GM23338 (cell line): ENCODE measurements around the gene OR5D16. TPM values are rescaled to one million over a fixed set of nuclear protein-coding genes. Genes with fewer than 3 reads are reported as not detected.

Source experiments
- ATAC-seq: fragments of 200-7000 bp; cut with Tn5 transposase; 3 replicates; pipeline ENCODE4 v1.9.1; 2020
- DNase-seq: peaks from one replicate; pipeline ENCODE4 v3.0.0-alpha.2; 2015; ENCODE audit warnings: low spot score
- H2AFZ ChIP-seq: fragments of 200-600 bp; sonication (generic); 2 replicates; pipeline ENCODE4 v1.8.0; 2016; ENCODE audit warnings: antibody characterized with exemption, mild to moderate bottlenecking, moderate library complexity
- H3F3A ChIP-seq: fragments of 200-600 bp; sonication (generic); replicated peaks from 2 replicates; pipeline ENCODE4 v1.8.0; 2017; ENCODE audit warnings: antibody characterized with exemption, mixed run types, low read depth
- H3K27ac ChIP-seq: fragments of 200-600 bp; sonication (generic); 2 replicates; pipeline ENCODE4 v1.6.1; 2016; ENCODE audit warnings: low read depth
- H3K27me3 ChIP-seq: fragments of 200-600 bp; sonication (generic); 2 replicates; pipeline ENCODE4 v1.8.0; 2016; ENCODE audit warnings: mild to moderate bottlenecking, mixed run types, moderate library complexity; ENCODE audit not compliant: insufficient read depth
- H3K36me3 ChIP-seq: fragments of 200-600 bp; sonication (generic); 2 replicates; pipeline ENCODE4 v1.8.0; 2016; ENCODE audit warnings: mild to moderate bottlenecking; ENCODE audit not compliant: insufficient read depth
- H3K4me1 ChIP-seq: fragments of 200-600 bp; sonication (generic); 2 replicates; pipeline ENCODE4 v1.8.0; 2016; ENCODE audit warnings: mild to moderate bottlenecking, moderate library complexity; ENCODE audit not compliant: insufficient read depth
- H3K4me2 ChIP-seq: fragments of 200-600 bp; sonication (generic); 2 replicates; pipeline ENCODE4 v1.7.1; 2017; ENCODE audit warnings: mixed run types
- H3K4me3 ChIP-seq: fragments of 200-600 bp; sonication (generic); 2 replicates; pipeline ENCODE4 v1.6.1; 2016; ENCODE audit warnings: mixed run types
- H3K79me2 ChIP-seq: fragments of 200-600 bp; sonication (generic); replicated peaks from 2 replicates; pipeline ENCODE4 v1.8.0; 2017; ENCODE audit warnings: mild to moderate bottlenecking; ENCODE audit not compliant: insufficient read depth
- H3K9me2 ChIP-seq: fragments of 200-600 bp; sonication (generic); 2 replicates; pipeline ENCODE4 v1.8.0; 2017; ENCODE audit not compliant: insufficient read depth
- H4K20me1 ChIP-seq: fragments of 200-600 bp; sonication (generic); replicated peaks from 2 replicates; pipeline ENCODE4 v1.8.0; 2017; ENCODE audit warnings: mild to moderate bottlenecking; ENCODE audit not compliant: insufficient read depth
- H3K27ac Mint-ChIP-seq: 2 replicates; pipeline ENCODE4 v1.8.0; 2020; ENCODE audit warnings: inconsistent platforms, mild to moderate bottlenecking, moderate library complexity, mixed read lengths
- H3K27me3 Mint-ChIP-seq: 3 replicates; pipeline ENCODE4 v1.8.0; 2022; ENCODE audit warnings: low read depth, mild to moderate bottlenecking, moderate library complexity, mixed read lengths, inconsistent platforms; ENCODE audit not compliant: insufficient read depth, poor library complexity
- H3K36me3 Mint-ChIP-seq: 3 replicates; pipeline ENCODE4 v1.8.0; 2021; ENCODE audit warnings: low read depth, mild to moderate bottlenecking, inconsistent platforms, moderate library complexity, mixed read lengths
- H3K4me1 Mint-ChIP-seq: 3 replicates; pipeline ENCODE4 v1.8.0; 2020; ENCODE audit warnings: mild to moderate bottlenecking, inconsistent platforms, mixed read lengths
- H3K4me3 Mint-ChIP-seq: 3 replicates; pipeline ENCODE4 v1.8.0; 2021; ENCODE audit warnings: moderate library complexity, mild to moderate bottlenecking, inconsistent platforms, mixed read lengths
- H3K9me3 Mint-ChIP-seq: 3 replicates; pipeline ENCODE4 v1.8.0; 2020; ENCODE audit warnings: moderate library complexity, mild to moderate bottlenecking, inconsistent platforms, mixed read lengths
- CREB1 ChIP-seq: fragments of 250-450 bp; sonication (Bioruptor Pico); IDR thresholded peaks from 2 replicates; pipeline ENCODE4 v1.5.0; 2020; ENCODE audit warnings: low read depth, mild to moderate bottlenecking, moderate library complexity
- CTCF ChIP-seq, 2 experiments: fragments of 200-600 bp in 1 of 2; sonication (generic) in 1 of 2; conservative IDR thresholded peaks; 2 replicates each; pipeline versions ENCODE4 v1.5.1 to v1.6.1; 2016 to 2017; ENCODE audit warnings: antibody characterized with exemption in 2 of 2, low read depth in 2 of 2, mild to moderate bottlenecking in 2 of 2, moderate library complexity in 1 of 2
- ETS1 ChIP-seq: IDR thresholded peaks from 2 replicates; pipeline ENCODE4 v1.6.1; 2016; ENCODE audit warnings: antibody characterized with exemption
- EZH2 ChIP-seq: fragments of 200-600 bp; sonication (generic); IDR thresholded peaks from one replicate; pipeline ENCODE4 v1.8.0; 2017; ENCODE audit warnings: antibody characterized with exemption, mild to moderate bottlenecking, low read depth; ENCODE audit not compliant: unreplicated experiment
- EZH2phosphoT487 ChIP-seq: fragments of 200-600 bp; sonication (generic); IDR thresholded peaks from one replicate; pipeline ENCODE4 v1.8.1; 2018; ENCODE audit warnings: antibody characterized with exemption; ENCODE audit not compliant: unreplicated experiment
- JUNB ChIP-seq: IDR thresholded peaks from one replicate; pipeline ENCODE4 v1.6.1; 2016; ENCODE audit warnings: antibody characterized with exemption; ENCODE audit not compliant: unreplicated experiment
- NANOG ChIP-seq: IDR thresholded peaks from 2 replicates; pipeline ENCODE4 v1.6.1; 2016; ENCODE audit warnings: antibody characterized with exemption, borderline replicate concordance
- POLR2AphosphoS5 ChIP-seq: IDR thresholded peaks from 2 replicates; pipeline ENCODE4 v1.6.1; 2016; ENCODE audit warnings: antibody characterized with exemption, low read depth
- REST ChIP-seq: IDR thresholded peaks from one replicate; pipeline ENCODE4 v1.6.1; 2018; ENCODE audit warnings: antibody characterized with exemption; ENCODE audit not compliant: unreplicated experiment
- STAT1 ChIP-seq: IDR thresholded peaks from one replicate; pipeline ENCODE4 v1.6.1; 2016; ENCODE audit warnings: antibody characterized with exemption; ENCODE audit not compliant: unreplicated experiment
- ZNF114 ChIP-seq: fragments of 250-450 bp; sonication (Bioruptor Pico); IDR thresholded peaks from 2 replicates; pipeline ENCODE4 v1.5.0; 2020; ENCODE audit warnings: mild to moderate bottlenecking, moderate library complexity
- ZNF331 ChIP-seq: fragments of 250-450 bp; sonication (Bioruptor Pico); IDR thresholded peaks from 2 replicates; pipeline ENCODE4 v1.5.0; 2020; ENCODE audit warnings: low read depth, mild to moderate bottlenecking, moderate library complexity
- ZNF462 ChIP-seq: fragments of 250-450 bp; sonication (Bioruptor Pico); IDR thresholded peaks from 2 replicates; pipeline ENCODE4 v1.5.0; 2020; ENCODE audit warnings: mild to moderate bottlenecking, moderate library complexity
- polyA plus RNA-seq: library from polyadenylated mRNA; unstranded; fragments of >200 nt; fragmentation: Nextera tagmentation; extraction: Ambion mirVana; gene quantifications from 2 replicates; pipeline ENCODE4 v1.2.1, GENCODE V29; 2016
- total RNA-seq: library from RNA; depleted of rRNA; stranded (reverse); fragments of >200 nt; shearing (Covaris generic); gene quantifications from 2 replicates; pipeline ENCODE4 v1.2.3, GENCODE V29; 2014

Gene OR5D16
- total and polyA plus RNA-seq, 2 experiments from 2014 or later = not detected

- Histone ChIP-seq H3K4me1 (no peaks in the 10 kb centered on the region), H3K27me3 (no peaks in the 10 kb centered on the region), H3K4me2 (no peak overlapping the region), H4K20me1 (no peaks in the 10 kb centered on the region), H3K4me3 (no peak overlapping the region), H2AFZ (no peak overlapping the region), H3K9me2 (no peaks in the 10 kb centered on the region), H3K36me3 (no peaks in the 10 kb centered on the region; the same call in 1 of the 2 replicates), H3K79me2 (no peaks in the 10 kb centered on the region), H3F3A (no peaks in the 10 kb centered on the region), H3K27ac (no peak overlapping the region)
- TF ChIP-seq REST (no peak), ETS1 (no peak), CREB1 (CRISPR knock-in tag) (no peak), CTCF (conservative IDR thresholded peaks at IDR 0.05; ENCODE audit: low read depth in 2 of 2) (no peak), NANOG (no peak), POLR2AphosphoS5 (no peak), ZNF114 (no peak), STAT1 (no peak), JUNB (no peak), ZNF331 (CRISPR knock-in tag) (no peak), ZNF462 (CRISPR knock-in tag) (no peak), EZH2phosphoT487 (no peak), EZH2 (no peak)
- H3K9me3 Mint-ChIP-seq = peaks cover 85% of the 10 kb centered on the region
- ATAC-seq = no peak
- no peak for DNase-seq
- H3K4me1 Mint-ChIP-seq = no peaks in the 10 kb centered on the region
- H3K27me3 Mint-ChIP-seq = no peaks in the 10 kb centered on the region
- H3K27ac Mint-ChIP-seq = no peak overlapping the region
- no peak overlapping the region for H3K4me3 Mint-ChIP-seq
- peaks cover 30% of the 10 kb centered on the region for H3K36me3 Mint-ChIP-seq
Measured at GRCh38 chr11:55806248-55806647, 32.3 kb upstream of the OR5D16 start.
